Keratinocyte (primary cell): Measurements from ENCODE around the gene MPV17L2.

Experiments
- CTCF ChIP-seq, 3 experiments: IDR thresholded peaks in 1 of 3; conservative IDR thresholded peaks in 1 of 3; optimal IDR thresholded peaks in 1 of 3; 2 replicates in 2 of 3; 3 replicates in 1 of 3; pipeline versions ENCODE3 to v1.5.1; 2011; ENCODE audit warnings: low read length in 3 of 3, mild to moderate bottlenecking in 3 of 3, moderate library complexity in 2 of 3, control low read depth in 1 of 3, inconsistent platforms in 1 of 3; ENCODE audit not compliant: insufficient read depth in 2 of 3; ENCODE audit errors: extremely low read depth in 1 of 3
- EZH2 ChIP-seq: IDR thresholded peaks from one replicate; pipeline ENCODE4 v1.6.1; 2012; ENCODE audit warnings: inconsistent platforms, mild to moderate bottlenecking, low read length, moderate library complexity

GRCh38 chr19:18161636-18162002 is 31.4 kb upstream of the MPV17L2 start:
- TF ChIP-seq CTCF (optimal IDR thresholded peaks at IDR 0.05 in 1 of 3, IDR thresholded peaks at IDR 0.05 in 1 of 3, conservative IDR thresholded peaks at IDR 0.05 in 1 of 3; ENCODE audit: extremely low read depth in 1 of 3, insufficient read depth in 2 of 3, low read length in 3 of 3) (no peak), EZH2 (no peak)
